IMR-90 (cell line): Measurements from ENCODE around the gene SLC37A1. TPM values are rescaled to one million over a fixed set of nuclear protein-coding genes. Genes with fewer than 3 reads are reported as not detected.

Source experiments
- ATAC-seq: fragments of 200-7000 bp; cut with Tn5 transposase; 2 replicates; pipeline ENCODE4 v1.9.1; 2020; ENCODE audit warnings: low read depth, mild to moderate bottlenecking, moderate library complexity
- BruUV-seq: library from RNA; stranded (reverse); fragments of 400-500 nt; replicated peaks from 2 replicates; lab custom pipeline; 2021; lab: Mats Ljungman, UMichigan
- CTCF ChIA-PET: fragments of 300-600 bp; formaldehyde crosslinking; extraction: SDS; loops from one replicate; lab custom pipeline; 2021; ENCODE audit warnings: antibody characterized with exemption; lab: Yijun Ruan, JAX
- POLR2A ChIA-PET: fragments of 300-600 bp; sonication (Branson Sonifier 250); formaldehyde crosslinking; loops from one replicate; lab custom pipeline; 2022; ENCODE audit warnings: antibody characterized with exemption; ENCODE audit not compliant: unreplicated experiment; lab: Charles Lee
- DNase-seq: peaks from one replicate; pipeline ENCODE4 v3.0.0; 2013
- H2AFZ ChIP-seq: replicated peaks from 2 replicates; pipeline ENCODE3; 2013; ENCODE audit warnings: low read length, mild to moderate bottlenecking; ENCODE audit not compliant: poor library complexity
- H2AK5ac ChIP-seq: 2 replicates; pipeline ENCODE4 v1.6.1; 2013; ENCODE audit warnings: low read depth, low read length, inconsistent platforms
- H2AK9ac ChIP-seq: replicated peaks from 2 replicates; pipeline ENCODE3; 2013; ENCODE audit warnings: mild to moderate bottlenecking, low read depth, low read length, moderate library complexity; ENCODE audit not compliant: poor library complexity
- H2BK120ac ChIP-seq: 2 replicates; pipeline ENCODE4 v1.6.1; 2013; ENCODE audit warnings: low read depth, low read length, inconsistent platforms
- H2BK15ac ChIP-seq: 3 replicates; pipeline ENCODE4 v1.6.1; 2013; ENCODE audit warnings: low read depth, low read length, inconsistent platforms
- H2BK20ac ChIP-seq: 2 replicates; pipeline ENCODE4 v1.6.1; 2013; ENCODE audit warnings: low read depth, mild to moderate bottlenecking, inconsistent platforms, low read length, moderate library complexity
- H2BK5ac ChIP-seq: 2 replicates; pipeline ENCODE4 v1.6.1; 2013; ENCODE audit warnings: mild to moderate bottlenecking, low read depth, low read length, inconsistent platforms; ENCODE audit not compliant: poor library complexity, severe bottlenecking
- H3K14ac ChIP-seq: replicated peaks from 2 replicates; pipeline ENCODE4 v1.6.1; 2013; ENCODE audit warnings: low read depth, low read length, inconsistent platforms
- H3K18ac ChIP-seq: 2 replicates; pipeline ENCODE4 v1.6.1; 2013; ENCODE audit warnings: low read depth, low read length, control low read depth
- H3K23ac ChIP-seq: 2 replicates; pipeline ENCODE4 v1.6.1; 2013; ENCODE audit warnings: low read depth, low read length, inconsistent platforms
- H3K27ac ChIP-seq: 2 replicates; pipeline ENCODE4 v1.5.1; 2013; ENCODE audit warnings: mild to moderate bottlenecking, control low read depth, low read length; ENCODE audit not compliant: insufficient read depth
- H3K27me3 ChIP-seq: 2 replicates; pipeline ENCODE4 v1.6.1; 2013; ENCODE audit warnings: low read length; ENCODE audit not compliant: control insufficient read depth, insufficient read depth
- H3K36me3 ChIP-seq: 2 replicates; pipeline ENCODE4 v1.6.1; 2013; ENCODE audit warnings: low read length, mixed read lengths; ENCODE audit not compliant: control insufficient read depth, insufficient read depth
- H3K4ac ChIP-seq: 2 replicates; pipeline ENCODE4 v1.6.1; 2013; ENCODE audit warnings: low read depth, low read length, inconsistent platforms
- H3K4me1 ChIP-seq: 2 replicates; pipeline ENCODE4 v1.6.1; 2013; ENCODE audit warnings: low read length, mixed read lengths; ENCODE audit not compliant: control insufficient read depth, insufficient read depth
- H3K4me2 ChIP-seq: 2 replicates; pipeline ENCODE4 v1.6.1; 2013; ENCODE audit warnings: low read depth, mild to moderate bottlenecking, control low read depth, low read length, moderate library complexity
- H3K4me3 ChIP-seq: 2 replicates; pipeline ENCODE4 v1.5.1; 2013; ENCODE audit warnings: low read depth, mild to moderate bottlenecking, control low read depth, low read length, moderate library complexity; ENCODE audit not compliant: insufficient read depth
- H3K56ac ChIP-seq: 2 replicates; pipeline ENCODE4 v1.6.1; 2013; ENCODE audit warnings: low read length, inconsistent platforms; ENCODE audit not compliant: insufficient read depth; ENCODE audit errors: extremely low read depth
- H3K79me1 ChIP-seq, 2 experiments: 2 replicates each; pipeline ENCODE4 v1.6.1; 2013; ENCODE audit warnings: low read length in 2 of 2, inconsistent platforms in 1 of 2, low read depth in 1 of 2
- H3K9ac ChIP-seq: 2 replicates; pipeline ENCODE4 v1.6.1; 2013; ENCODE audit warnings: low read depth, low read length, control low read depth
- H3K9me1 ChIP-seq: 2 replicates; pipeline ENCODE4 v1.6.1; 2013; ENCODE audit warnings: low read length, inconsistent platforms; ENCODE audit not compliant: insufficient read depth
- H3K9me3 ChIP-seq: 2 replicates; pipeline ENCODE4 v1.6.1; 2013; ENCODE audit warnings: low read length; ENCODE audit not compliant: control insufficient read depth, insufficient read depth
- H4K20me1 ChIP-seq: 2 replicates; pipeline ENCODE4 v1.6.1; 2013; ENCODE audit warnings: low read length, inconsistent platforms; ENCODE audit not compliant: insufficient read depth
- H4K5ac ChIP-seq: 2 replicates; pipeline ENCODE4 v1.6.1; 2013; ENCODE audit warnings: mild to moderate bottlenecking, low read depth, low read length, control low read depth
- H4K8ac ChIP-seq, 2 experiments: 2 replicates each; pipeline ENCODE4 v1.6.1; 2013; ENCODE audit warnings: low read depth in 2 of 2, low read length in 2 of 2, control low read depth in 1 of 2, inconsistent platforms in 1 of 2
- H4K91ac ChIP-seq: 2 replicates; pipeline ENCODE4 v1.6.1; 2013; ENCODE audit warnings: low read depth, low read length, inconsistent platforms; ENCODE audit not compliant: insufficient read depth
- BHLHE40 ChIP-seq: fragments of 150-350 bp; IDR thresholded peaks from 2 replicates; pipeline ENCODE4 v1.6.1; 2016; ENCODE audit warnings: mild to moderate bottlenecking, low read depth, low read length
- CEBPB ChIP-seq: IDR thresholded peaks from 2 replicates; pipeline ENCODE4 v1.6.1; 2012; ENCODE audit warnings: low read depth, low read length, improper control_type of control experiment
- MAFK ChIP-seq: IDR thresholded peaks from 2 replicates; pipeline ENCODE4 v1.6.1; 2012; ENCODE audit warnings: low read depth, low read length, improper control_type of control experiment
- MXI1 ChIP-seq: IDR thresholded peaks from 2 replicates; pipeline ENCODE4 v1.6.1; 2012; ENCODE audit warnings: low read depth, mild to moderate bottlenecking, low read length, moderate library complexity, borderline replicate concordance
- NFE2L2 ChIP-seq: fragments of 150-350 bp; IDR thresholded peaks from 2 replicates; pipeline ENCODE4 v1.6.1; 2016; ENCODE audit warnings: low read depth, mild to moderate bottlenecking, low read length
- POLR2A ChIP-seq: IDR thresholded peaks from 2 replicates; pipeline ENCODE4 v1.6.1; 2012; ENCODE audit warnings: mild to moderate bottlenecking, low read depth, low read length
- RAD21 ChIP-seq: IDR thresholded peaks from 2 replicates; pipeline ENCODE4 v1.6.1; 2012; ENCODE audit warnings: low read length, improper control_type of control experiment
- RCOR1 ChIP-seq: IDR thresholded peaks from 2 replicates; pipeline ENCODE4 v1.6.1; 2012; ENCODE audit warnings: mild to moderate bottlenecking, low read length, improper control_type of control experiment; ENCODE audit not compliant: insufficient replicate concordance
- RFX5 ChIP-seq: IDR thresholded peaks from 2 replicates; pipeline ENCODE4 v1.8.0; 2012; ENCODE audit warnings: low read depth, mild to moderate bottlenecking, low read length, moderate library complexity
- WGBS, 2 experiments: methylation state at CpG; one replicate each; pipeline versions ENCODE4 v1.1.5 to v1.1.7; 2013; ENCODE audit warnings: missing lambda C conversion rate in 2 of 2; ENCODE audit not compliant: insufficient read length in 1 of 2; ENCODE audit errors: extremely low coverage in 2 of 2; 5-methylcytosine and 5-hydroxymethylcytosine counted together
- dilution Hi-C: fragments of 300-500 bp; cut with HindIII; formaldehyde crosslinking; loops from one replicate; pipeline ENCODE4 v1.14.3; 2018; ENCODE audit warnings: low sequenced_read_pairs; ENCODE audit not compliant: unreplicated experiment
- in situ Hi-C: fragments of 300-500 bp; cut with MboI; formaldehyde crosslinking; loops from 3 replicates; pipeline ENCODE4 v1.14.3; 2019; ENCODE audit warnings: low sequenced_read_pairs, inconsistent platforms, mixed read lengths
- intact Hi-C: fragments of 100-400 bp; cut with micrococcal nuclease; formaldehyde crosslinking; loops from 2 replicates; pipeline ENCODE4 v1.10.0; 2022
- polyA plus RNA-seq, 3 experiments: library from polyadenylated mRNA; depleted of rRNA; stranded (reverse); fragments of >200 nt; gene quantifications; 2 replicates each; pipeline ENCODE4 v1.2.3, GENCODE V29; 2012; ENCODE audit warnings: low replicate concordance in 1 of 3
- total RNA-seq: library from RNA; depleted of rRNA; stranded (reverse); fragments of >200 nt; gene quantifications from 2 replicates; pipeline ENCODE4 v1.2.3, GENCODE V29; 2012
- TF ChIP-seq, protein P1 (sequence below): conservative IDR thresholded peaks from 2 replicates; pipeline ENCODE4 v1.5.1; 2012; ENCODE audit warnings: mild to moderate bottlenecking, low read depth, low read length, improper control_type of control experiment
- TF ChIP-seq, protein P2 (sequence below): fragments of 150-350 bp; IDR thresholded peaks from 2 replicates; pipeline ENCODE4 v1.6.1; 2016; ENCODE audit warnings: low read depth, mild to moderate bottlenecking, low read length, moderate library complexity, borderline replicate concordance

Gene SLC37A1
- total and polyA plus RNA-seq, 2 of the 4 experiments (the other 2 are of a cell fraction): 0.36 to 0.48 TPM

DNA sequence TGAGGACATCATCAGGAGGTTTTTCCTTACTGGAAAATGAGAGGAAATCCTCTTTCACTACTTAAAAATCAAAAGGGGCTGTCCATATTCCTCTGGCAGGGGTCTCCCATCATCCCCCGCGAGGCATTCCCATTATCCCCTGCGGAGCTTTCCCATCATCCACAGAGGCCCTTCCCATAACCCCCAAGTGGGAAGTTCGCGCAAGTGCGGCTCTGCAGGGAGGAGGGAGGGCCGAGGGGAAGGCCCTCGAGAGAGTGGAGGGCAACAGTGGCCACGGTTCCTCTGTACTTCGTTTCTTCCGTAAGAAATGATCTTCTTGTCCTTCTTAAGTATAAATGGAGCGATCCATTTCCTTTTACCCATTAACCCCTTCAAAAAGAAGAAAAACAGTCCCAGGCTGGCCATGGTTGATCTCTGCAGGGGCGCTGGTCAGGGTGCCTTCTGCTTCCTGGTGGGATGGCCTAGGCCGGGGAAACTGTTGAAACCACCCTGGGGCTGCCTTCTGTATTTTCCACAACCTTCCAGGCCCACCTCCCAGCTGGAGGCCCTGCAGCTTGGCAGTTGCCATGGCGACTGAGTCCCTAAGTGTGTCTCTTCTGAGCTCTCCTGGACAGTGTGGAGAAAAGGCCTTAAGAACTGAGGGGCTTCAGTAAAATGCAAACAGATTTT, 14.1 kb upstream of the SLC37A1 start (continued):
- TF ChIP-seq, protein P1, sequence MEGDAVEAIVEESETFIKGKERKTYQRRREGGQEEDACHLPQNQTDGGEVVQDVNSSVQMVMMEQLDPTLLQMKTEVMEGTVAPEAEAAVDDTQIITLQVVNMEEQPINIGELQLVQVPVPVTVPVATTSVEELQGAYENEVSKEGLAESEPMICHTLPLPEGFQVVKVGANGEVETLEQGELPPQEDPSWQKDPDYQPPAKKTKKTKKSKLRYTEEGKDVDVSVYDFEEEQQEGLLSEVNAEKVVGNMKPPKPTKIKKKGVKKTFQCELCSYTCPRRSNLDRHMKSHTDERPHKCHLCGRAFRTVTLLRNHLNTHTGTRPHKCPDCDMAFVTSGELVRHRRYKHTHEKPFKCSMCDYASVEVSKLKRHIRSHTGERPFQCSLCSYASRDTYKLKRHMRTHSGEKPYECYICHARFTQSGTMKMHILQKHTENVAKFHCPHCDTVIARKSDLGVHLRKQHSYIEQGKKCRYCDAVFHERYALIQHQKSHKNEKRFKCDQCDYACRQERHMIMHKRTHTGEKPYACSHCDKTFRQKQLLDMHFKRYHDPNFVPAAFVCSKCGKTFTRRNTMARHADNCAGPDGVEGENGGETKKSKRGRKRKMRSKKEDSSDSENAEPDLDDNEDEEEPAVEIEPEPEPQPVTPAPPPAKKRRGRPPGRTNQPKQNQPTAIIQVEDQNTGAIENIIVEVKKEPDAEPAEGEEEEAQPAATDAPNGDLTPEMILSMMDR: no peak

DNA sequence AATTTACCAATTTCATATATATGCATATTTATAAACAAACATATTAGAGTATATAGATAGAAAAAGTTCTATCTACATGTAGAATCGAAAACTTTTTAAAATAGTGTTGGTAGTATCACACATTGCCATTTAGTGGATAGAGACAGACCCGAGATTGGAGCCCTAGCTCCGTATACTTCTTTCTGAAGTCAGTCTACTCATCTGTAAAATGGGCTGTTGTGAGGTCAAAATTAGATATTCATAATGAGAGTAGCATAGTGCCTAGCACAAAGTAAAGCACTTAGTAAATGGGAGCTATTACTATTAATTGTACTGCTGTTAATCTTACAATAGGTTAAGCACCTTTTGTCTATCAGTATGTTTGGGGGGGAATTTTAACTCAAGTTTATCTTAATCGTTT, 13.4 kb upstream of the SLC37A1 start:
- CTCF ChIA-PET: no interaction called here
- no peak for DNase-seq
- Histone ChIP-seq H3K9me1 (0 out of 2 replicates have a peak, but pooled peaks cover 4% of the 10 kb centered on the region), H4K20me1 (no peaks in the 10 kb centered on the region), H2AFZ (no peak overlapping the region), H3K79me1 (no peaks in the 10 kb centered on the region), H3K56ac (no peak overlapping the region), H3K23ac (no peak overlapping the region), H2BK120ac (no peak overlapping the region), H3K4ac (no peak overlapping the region), H3K4me3 (no peak overlapping the region), H3K9ac (no peak overlapping the region), H3K4me2 (no peak overlapping the region), H3K27me3 (peaks cover 10% of the 10 kb centered on the region), H3K14ac (no peak overlapping the region), H3K4me1 (no peaks in the 10 kb centered on the region), H3K18ac (no peak overlapping the region), H4K5ac (no peak overlapping the region), H2BK5ac (no peak overlapping the region), H4K91ac (no peak overlapping the region), H3K36me3 (no peaks in the 10 kb centered on the region), H2BK15ac (no peak overlapping the region), H2BK20ac (no peak overlapping the region), H3K9me3 (no peaks in the 10 kb centered on the region), H4K8ac (no peak overlapping the region), H2AK5ac (no peak overlapping the region), H2AK9ac (no peak overlapping the region), H3K27ac (no peak overlapping the region)
- POLR2A ChIA-PET: no interaction called here
- in situ Hi-C loops (no loop called here), intact Hi-C loops (no loop called here), dilution Hi-C loops (no loop called here)
- no peak for ATAC-seq
- no TSS peak for BruUV-seq
- no peak for TF ChIP-seq BHLHE40
- no peak for TF ChIP-seq POLR2A
- TF ChIP-seq, protein P1: no peak
- TF ChIP-seq RFX5: no peak
- no peak for TF ChIP-seq MXI1
- no peak for TF ChIP-seq CEBPB
- no peak for TF ChIP-seq RAD21
- TF ChIP-seq MAFK: no peak
- TF ChIP-seq, protein P2, sequence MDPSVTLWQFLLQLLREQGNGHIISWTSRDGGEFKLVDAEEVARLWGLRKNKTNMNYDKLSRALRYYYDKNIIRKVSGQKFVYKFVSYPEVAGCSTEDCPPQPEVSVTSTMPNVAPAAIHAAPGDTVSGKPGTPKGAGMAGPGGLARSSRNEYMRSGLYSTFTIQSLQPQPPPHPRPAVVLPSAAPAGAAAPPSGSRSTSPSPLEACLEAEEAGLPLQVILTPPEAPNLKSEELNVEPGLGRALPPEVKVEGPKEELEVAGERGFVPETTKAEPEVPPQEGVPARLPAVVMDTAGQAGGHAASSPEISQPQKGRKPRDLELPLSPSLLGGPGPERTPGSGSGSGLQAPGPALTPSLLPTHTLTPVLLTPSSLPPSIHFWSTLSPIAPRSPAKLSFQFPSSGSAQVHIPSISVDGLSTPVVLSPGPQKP: no peak
- no peak for TF ChIP-seq NFE2L2
- TF ChIP-seq RCOR1: no peak
- 60% methylated on average over 1 of the region's 4 CpGs; no CpG with 5 or more reads in 1 of the 2 experiments for WGBS, 2 experiments
